Fibroblast of mammary gland (primary cell): Measurements from ENCODE around the gene CD47.
A peak's percentile ranks its signal among the peaks of the same experiment; 100 is the strongest.

Source experiments
- DNase-seq: peaks from one replicate; pipeline ENCODE4 v3.0.0-alpha.2; 2010; ENCODE audit warnings: low read depth
- H3K4me3 ChIP-seq: 2 replicates; pipeline ENCODE4 v1.5.1; 2011; ENCODE audit warnings: low read depth, mild to moderate bottlenecking, low read length, moderate library complexity; ENCODE audit not compliant: control insufficient read depth
- TF ChIP-seq, protein P1 (sequence below): conservative IDR thresholded peaks from 2 replicates; pipeline ENCODE4 v1.5.1; 2011; ENCODE audit warnings: low read depth, low read length, inconsistent platforms; ENCODE audit not compliant: control insufficient read depth, insufficient read depth

The CD47 gene

DNA sequence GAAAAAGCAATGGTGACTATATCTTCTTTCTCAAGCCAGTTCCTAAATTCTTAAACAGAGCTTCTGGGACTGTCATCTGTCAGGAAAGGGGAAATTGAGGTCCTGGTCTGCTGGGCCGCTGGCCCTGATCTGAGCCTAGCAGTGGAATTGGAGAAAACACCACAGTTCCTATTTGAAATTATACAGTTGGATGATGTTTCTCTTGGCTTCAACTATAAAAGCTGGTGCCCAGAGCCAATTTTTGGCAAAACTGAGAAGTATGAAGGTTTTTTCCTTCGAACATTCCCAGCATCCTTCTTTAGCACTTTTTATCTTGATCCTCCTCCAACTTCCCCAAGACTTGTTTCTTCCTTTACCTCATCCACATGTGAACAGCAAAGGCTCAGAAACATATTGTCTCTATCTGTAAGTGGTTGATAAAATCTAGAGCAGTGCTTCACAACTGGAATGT lies 83.9 kb downstream of the CD47 start:
- no peak overlapping the region for H3K4me3 ChIP-seq
- TF ChIP-seq, protein P1, sequence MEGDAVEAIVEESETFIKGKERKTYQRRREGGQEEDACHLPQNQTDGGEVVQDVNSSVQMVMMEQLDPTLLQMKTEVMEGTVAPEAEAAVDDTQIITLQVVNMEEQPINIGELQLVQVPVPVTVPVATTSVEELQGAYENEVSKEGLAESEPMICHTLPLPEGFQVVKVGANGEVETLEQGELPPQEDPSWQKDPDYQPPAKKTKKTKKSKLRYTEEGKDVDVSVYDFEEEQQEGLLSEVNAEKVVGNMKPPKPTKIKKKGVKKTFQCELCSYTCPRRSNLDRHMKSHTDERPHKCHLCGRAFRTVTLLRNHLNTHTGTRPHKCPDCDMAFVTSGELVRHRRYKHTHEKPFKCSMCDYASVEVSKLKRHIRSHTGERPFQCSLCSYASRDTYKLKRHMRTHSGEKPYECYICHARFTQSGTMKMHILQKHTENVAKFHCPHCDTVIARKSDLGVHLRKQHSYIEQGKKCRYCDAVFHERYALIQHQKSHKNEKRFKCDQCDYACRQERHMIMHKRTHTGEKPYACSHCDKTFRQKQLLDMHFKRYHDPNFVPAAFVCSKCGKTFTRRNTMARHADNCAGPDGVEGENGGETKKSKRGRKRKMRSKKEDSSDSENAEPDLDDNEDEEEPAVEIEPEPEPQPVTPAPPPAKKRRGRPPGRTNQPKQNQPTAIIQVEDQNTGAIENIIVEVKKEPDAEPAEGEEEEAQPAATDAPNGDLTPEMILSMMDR, result no peak
- no peak for DNase-seq

DNA sequence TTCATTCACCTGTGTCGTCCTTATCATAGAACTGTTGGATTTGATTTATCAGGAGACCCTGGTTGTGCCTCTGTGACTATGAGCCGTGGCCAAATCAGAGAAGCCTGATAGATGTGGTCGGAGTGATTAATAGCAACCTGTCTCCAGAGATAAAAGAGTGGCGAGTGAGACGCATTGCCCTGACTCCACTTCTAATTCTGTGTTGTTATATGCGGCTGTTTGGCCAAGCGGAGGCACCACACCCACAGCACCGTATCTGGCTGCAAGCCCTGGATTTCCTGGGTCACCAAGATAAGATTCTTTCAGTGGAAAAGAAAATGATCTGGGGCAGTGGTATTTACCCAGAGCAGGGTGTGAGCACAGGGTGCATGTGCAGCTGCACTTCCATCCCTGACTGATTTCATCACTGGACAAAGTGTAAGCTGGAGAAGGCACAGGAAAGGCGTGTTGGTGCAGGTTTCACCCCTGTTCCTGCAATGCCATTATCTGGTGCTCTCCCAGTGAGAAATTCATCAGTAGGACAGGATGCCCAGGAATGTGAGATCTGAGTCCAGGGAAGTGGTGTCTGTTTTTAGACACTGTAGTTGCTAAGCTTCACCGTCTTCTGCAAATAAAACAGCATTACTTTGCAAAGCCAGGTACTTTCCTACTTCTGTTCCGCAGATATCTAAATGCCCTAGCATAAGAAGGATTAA lies 84.6 kb downstream of the CD47 start:
- no peak overlapping the region for H3K4me3 ChIP-seq
- no peak for DNase-seq
- TF ChIP-seq, protein P1, result no peak

DNA sequence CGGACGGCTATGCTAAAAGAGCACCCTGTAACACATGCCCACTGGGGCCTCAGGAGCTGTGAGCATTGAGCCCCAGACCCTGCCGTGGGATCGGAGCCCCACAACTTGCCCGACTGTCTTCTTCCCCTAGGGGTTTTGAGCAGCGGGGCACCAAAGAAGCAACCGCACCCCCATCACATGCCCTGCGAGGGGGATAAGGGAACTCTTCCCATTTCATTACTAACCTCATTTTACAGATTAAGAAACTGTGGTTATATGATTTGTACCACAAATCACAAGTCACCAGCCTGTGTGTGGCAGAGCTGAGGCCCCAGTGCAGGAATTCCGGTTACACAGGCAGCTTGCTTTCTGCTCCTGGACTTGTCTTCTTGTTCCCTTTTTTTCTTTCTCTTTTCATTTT lies 86.2 kb downstream of the CD47 start:
- TF ChIP-seq, protein P1, result no peak
- no peak overlapping the region for H3K4me3 ChIP-seq
- no peak for DNase-seq

DNA sequence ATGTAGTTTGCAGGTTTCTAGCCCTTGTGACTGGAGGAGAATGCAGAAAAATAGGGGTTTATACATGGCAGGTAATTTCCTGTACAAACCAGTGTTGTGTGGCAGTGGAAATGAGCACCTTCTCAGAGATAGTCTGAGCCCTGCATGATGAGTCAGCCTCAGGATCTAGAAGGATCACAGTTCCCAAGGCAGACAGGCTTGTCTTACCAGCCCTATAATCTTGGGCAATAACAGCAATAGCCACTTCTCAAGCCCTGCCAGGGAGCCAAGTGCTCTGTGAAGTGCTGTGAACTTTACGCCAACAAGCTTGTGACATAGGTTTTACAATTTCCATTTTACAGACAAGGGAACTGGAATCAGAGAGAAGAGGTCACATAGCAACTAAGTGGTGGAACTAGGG lies 89.4 kb downstream of the CD47 start:
- no peak overlapping the region for H3K4me3 ChIP-seq
- TF ChIP-seq, protein P1, result no peak
- peak; percentile 39 for DNase-seq

DNA sequence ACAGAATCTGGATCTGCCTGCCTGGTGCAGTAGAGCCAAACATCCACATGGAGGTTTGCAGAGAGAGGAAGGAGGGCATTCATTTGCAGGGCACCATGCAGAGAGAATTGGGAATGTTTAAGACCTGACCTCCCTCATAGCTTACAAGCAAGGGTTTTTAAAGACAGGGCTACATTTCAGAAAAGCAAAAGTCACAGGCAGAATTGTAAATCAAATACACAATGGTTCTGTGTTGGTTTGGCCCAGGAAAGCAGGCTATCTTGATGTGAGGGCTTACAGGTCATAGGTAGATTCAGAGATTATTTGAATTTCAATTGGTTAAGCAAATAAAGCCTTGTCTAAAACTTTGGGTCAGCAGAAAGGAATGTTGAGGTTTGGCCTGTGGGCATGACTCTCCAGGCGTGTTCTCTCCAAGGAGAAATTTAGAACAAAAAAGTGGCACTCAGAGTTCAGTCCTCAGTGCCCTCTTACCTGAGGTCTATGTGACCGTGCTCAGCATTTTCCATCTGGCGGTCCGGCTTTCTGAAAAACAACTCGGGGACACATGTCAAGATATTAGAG lies 91.5 kb downstream of the CD47 start:
- DNase-seq, result peak; percentile 29
- TF ChIP-seq, protein P1, result no peak
- no peak overlapping the region for H3K4me3 ChIP-seq

DNA sequence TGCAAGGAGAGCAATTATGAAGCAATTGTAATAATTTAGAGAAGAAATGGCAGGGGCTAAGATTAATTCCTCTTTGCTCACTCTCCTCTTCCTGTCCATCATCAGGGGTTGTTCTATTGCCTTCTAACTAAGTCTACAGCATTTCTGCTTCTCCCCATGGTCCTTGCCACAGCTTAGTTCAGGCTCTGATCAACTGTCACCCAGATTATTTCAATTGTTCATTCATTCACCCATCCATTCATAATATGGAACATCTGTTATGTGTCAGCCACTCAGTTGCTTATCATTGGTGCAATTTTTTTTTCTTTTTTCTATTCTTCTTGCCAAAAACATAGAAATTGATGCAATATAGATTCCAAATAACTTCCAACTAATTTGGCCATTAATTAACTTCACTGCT lies 93.2 kb downstream of the CD47 start:
- DNase-seq, result no peak
- no peak overlapping the region for H3K4me3 ChIP-seq
- TF ChIP-seq, protein P1, result no peak
